Measurements from ENCODE around the gene SPATA9. TPM values are rescaled to one million over a fixed set of nuclear protein-coding genes. Genes with fewer than 3 reads are reported as not detected.
A peak's percentile ranks its signal among the peaks of the same experiment; 100 is the strongest.

Gene SPATA9
- total and polyA plus RNA-seq, 9 of the 15 experiments (the other 6 are each of a cell fraction or from before 2014, with no cell fraction given) = 0.16 to 5.5 (median 0.39) TPM; not detected in 3

DNA sequence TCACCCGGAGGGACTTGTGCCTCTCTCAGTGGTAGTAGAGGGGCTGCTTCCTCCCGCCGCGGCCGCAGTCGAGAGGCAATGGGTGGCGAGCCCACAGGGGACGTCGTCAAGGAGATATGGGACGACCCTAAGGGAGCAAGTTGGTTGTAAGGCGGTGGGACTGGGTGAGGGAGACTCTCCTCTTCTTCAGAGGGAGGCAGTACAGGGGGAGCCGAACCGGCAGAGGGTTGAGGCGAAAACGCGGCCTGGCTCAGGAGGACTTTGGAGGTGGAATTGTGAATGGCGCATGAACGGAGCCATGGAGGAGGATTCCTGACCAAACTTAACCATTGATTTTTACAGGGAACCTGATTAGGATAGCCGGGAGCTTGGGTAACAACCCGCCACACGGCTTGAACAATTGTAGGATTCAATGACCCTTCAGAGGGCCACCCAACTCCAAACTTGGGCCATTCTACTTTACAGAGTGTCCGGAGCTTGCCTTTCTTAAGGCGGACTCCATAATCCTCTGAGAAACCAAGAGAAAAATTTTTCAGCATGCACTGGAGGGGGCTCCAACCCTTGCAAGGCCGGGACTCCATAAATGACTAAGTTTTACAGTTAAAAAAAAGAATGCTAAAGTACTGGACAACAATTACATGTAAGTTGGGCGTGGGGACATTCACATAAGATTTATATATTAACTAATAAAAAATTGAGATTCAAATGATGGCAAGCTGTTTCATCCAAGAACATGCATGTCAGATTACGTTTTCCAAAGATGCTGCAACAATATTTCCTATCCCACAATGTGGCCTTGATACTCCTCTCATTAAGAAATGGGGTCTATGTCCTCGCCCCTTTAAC, 28.9 kb upstream of the SPATA9 start (continued):
- TF ChIP-seq ZNF644 (tag; IDR thresholded peaks at IDR 0.05; ENCODE audit: low read depth) = no peak
- no peak for TF ChIP-seq MEF2A (IDR thresholded peaks at IDR 0.05; ENCODE audit: control insufficient read depth, low read depth, low read length)
- TF ChIP-seq, protein P1, sequence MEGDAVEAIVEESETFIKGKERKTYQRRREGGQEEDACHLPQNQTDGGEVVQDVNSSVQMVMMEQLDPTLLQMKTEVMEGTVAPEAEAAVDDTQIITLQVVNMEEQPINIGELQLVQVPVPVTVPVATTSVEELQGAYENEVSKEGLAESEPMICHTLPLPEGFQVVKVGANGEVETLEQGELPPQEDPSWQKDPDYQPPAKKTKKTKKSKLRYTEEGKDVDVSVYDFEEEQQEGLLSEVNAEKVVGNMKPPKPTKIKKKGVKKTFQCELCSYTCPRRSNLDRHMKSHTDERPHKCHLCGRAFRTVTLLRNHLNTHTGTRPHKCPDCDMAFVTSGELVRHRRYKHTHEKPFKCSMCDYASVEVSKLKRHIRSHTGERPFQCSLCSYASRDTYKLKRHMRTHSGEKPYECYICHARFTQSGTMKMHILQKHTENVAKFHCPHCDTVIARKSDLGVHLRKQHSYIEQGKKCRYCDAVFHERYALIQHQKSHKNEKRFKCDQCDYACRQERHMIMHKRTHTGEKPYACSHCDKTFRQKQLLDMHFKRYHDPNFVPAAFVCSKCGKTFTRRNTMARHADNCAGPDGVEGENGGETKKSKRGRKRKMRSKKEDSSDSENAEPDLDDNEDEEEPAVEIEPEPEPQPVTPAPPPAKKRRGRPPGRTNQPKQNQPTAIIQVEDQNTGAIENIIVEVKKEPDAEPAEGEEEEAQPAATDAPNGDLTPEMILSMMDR (IDR thresholded peaks at IDR 0.05 in 2 of 3, conservative IDR thresholded peaks at IDR 0.05 in 1 of 3; ENCODE audit: insufficient read depth in 2 of 3, low read depth in 1 of 3, low read length in 3 of 3) = no peak; a peak in 2 of 6 replicates
- TF ChIP-seq C11orf30 (IDR thresholded peaks at IDR 0.05; ENCODE audit: low read depth) = no peak
- TF ChIP-seq CHD1 (IDR thresholded peaks at IDR 0.05; ENCODE audit: low read length) = peak; percentile 34
- TF ChIP-seq SRSF7 (optimal IDR thresholded peaks at IDR 0.05; ENCODE audit: low read depth, low read length) = no peak
- TF ChIP-seq MYNN (IDR thresholded peaks at IDR 0.05) = peak; percentile 80; the same call in 1 of the 2 replicates
- TF ChIP-seq MYNN (CRISPR knock-in tag; IDR thresholded peaks at IDR 0.05) = no peak
- TF ChIP-seq, protein P2, sequence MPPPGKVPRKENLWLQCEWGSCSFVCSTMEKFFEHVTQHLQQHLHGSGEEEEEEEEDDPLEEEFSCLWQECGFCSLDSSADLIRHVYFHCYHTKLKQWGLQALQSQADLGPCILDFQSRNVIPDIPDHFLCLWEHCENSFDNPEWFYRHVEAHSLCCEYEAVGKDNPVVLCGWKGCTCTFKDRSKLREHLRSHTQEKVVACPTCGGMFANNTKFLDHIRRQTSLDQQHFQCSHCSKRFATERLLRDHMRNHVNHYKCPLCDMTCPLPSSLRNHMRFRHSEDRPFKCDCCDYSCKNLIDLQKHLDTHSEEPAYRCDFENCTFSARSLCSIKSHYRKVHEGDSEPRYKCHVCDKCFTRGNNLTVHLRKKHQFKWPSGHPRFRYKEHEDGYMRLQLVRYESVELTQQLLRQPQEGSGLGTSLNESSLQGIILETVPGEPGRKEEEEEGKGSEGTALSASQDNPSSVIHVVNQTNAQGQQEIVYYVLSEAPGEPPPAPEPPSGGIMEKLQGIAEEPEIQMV (tag; conservative IDR thresholded peaks at IDR 0.05; ENCODE audit: low read depth) = 0 out of 2 replicates have a peak, but pooled peaks have one; percentile 46
- TF ChIP-seq ZSCAN29 (IDR thresholded peaks at IDR 0.05) = 0 out of 2 replicates have a peak, but pooled peaks have one; percentile 41
- TF ChIP-seq RAD21 (CRISPR knock-in tag; conservative IDR thresholded peaks at IDR 0.05 in 1 of 2, IDR thresholded peaks at IDR 0.05 in 1 of 2) = peak in 1 of 2 experiments; percentile 6; a peak in 1 of 4 replicates
- no peak for TF ChIP-seq GATAD2B (IDR thresholded peaks at IDR 0.05; ENCODE audit: borderline replicate concordance)
- peak in 1 of 3 experiments; percentile 41 for TF ChIP-seq YY1 (IDR thresholded peaks at IDR 0.05; ENCODE audit: borderline replicate concordance in 1 of 3, control insufficient read depth in 1 of 3, extremely low read depth in 1 of 3, insufficient read depth in 3 of 3, insufficient read length in 1 of 3, insufficient replicate concordance in 2 of 3, low read depth in 1 of 3, low read length in 2 of 3)
- TF ChIP-seq HOMEZ (CRISPR knock-in tag; IDR thresholded peaks at IDR 0.05) = no peak
- TF ChIP-seq EGR1 (conservative IDR thresholded peaks at IDR 0.05) = no peak
- TF ChIP-seq ZNF121 (CRISPR knock-in tag; conservative IDR thresholded peaks at IDR 0.05) = no peak
- TF ChIP-seq, protein P3, sequence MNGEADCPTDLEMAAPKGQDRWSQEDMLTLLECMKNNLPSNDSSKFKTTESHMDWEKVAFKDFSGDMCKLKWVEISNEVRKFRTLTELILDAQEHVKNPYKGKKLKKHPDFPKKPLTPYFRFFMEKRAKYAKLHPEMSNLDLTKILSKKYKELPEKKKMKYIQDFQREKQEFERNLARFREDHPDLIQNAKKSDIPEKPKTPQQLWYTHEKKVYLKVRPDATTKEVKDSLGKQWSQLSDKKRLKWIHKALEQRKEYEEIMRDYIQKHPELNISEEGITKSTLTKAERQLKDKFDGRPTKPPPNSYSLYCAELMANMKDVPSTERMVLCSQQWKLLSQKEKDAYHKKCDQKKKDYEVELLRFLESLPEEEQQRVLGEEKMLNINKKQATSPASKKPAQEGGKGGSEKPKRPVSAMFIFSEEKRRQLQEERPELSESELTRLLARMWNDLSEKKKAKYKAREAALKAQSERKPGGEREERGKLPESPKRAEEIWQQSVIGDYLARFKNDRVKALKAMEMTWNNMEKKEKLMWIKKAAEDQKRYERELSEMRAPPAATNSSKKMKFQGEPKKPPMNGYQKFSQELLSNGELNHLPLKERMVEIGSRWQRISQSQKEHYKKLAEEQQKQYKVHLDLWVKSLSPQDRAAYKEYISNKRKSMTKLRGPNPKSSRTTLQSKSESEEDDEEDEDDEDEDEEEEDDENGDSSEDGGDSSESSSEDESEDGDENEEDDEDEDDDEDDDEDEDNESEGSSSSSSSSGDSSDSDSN (IDR thresholded peaks at IDR 0.05; ENCODE audit: borderline replicate concordance in 1 of 2, low read depth in 2 of 2, low read length in 2 of 2) = 0 out of 4 replicates have a peak, but pooled peaks of 1 of the 2 experiments have one; percentile 17
- peak; percentile 72 for TF ChIP-seq POLR2H (tag; IDR thresholded peaks at IDR 0.05; ENCODE audit: low read depth)
